ENCODE results near the gene ROS1. TPM values are rescaled to one million over a fixed set of nuclear protein-coding genes. Genes with fewer than 3 reads are reported as not detected.

The ROS1 gene
- total RNA-seq, 1 experiment from 2014 or later: 63.0 TPM

GRCh38 chr6:117309611-117310010 lies 116.1 kb downstream of the ROS1 start:
- POLR2A ChIA-PET: no interaction called here
- H3K9me3 Mint-ChIP-seq (ENCODE audit: unreplicated experiment): no peaks in the 10 kb centered on the region
- CTCF ChIA-PET: no interaction called here
- H3K4me3 Mint-ChIP-seq (ENCODE audit: unreplicated experiment): no peak overlapping the region
- no peak for DNase-seq (ENCODE audit: unreplicated experiment)
- peak overlapping the region; percentile 39 for H3K27ac Mint-ChIP-seq (ENCODE audit: low read depth, unreplicated experiment)
- H3K27me3 Mint-ChIP-seq (ENCODE audit: insufficient read depth, unreplicated experiment): no peaks in the 10 kb centered on the region
- peaks cover 98% of the 10 kb centered on the region for H3K36me3 Mint-ChIP-seq (ENCODE audit: insufficient read depth, unreplicated experiment)
- BruUV-seq (replicated peaks): no TSS peak
- intact Hi-C loops (cut with micrococcal nuclease): no loop called here
- no peak for TF ChIP-seq CTCF (IDR thresholded peaks at IDR 0.05; ENCODE audit: unreplicated experiment)
- H3K4me1 Mint-ChIP-seq (ENCODE audit: insufficient read depth, unreplicated experiment): no peaks in the 10 kb centered on the region

GRCh38 chr6:117309069-117309468 lies 116.7 kb downstream of the ROS1 start:
- H3K9me3 Mint-ChIP-seq (ENCODE audit: unreplicated experiment): no peaks in the 10 kb centered on the region
- no peaks in the 10 kb centered on the region for H3K27me3 Mint-ChIP-seq (ENCODE audit: insufficient read depth, unreplicated experiment)
- H3K4me3 Mint-ChIP-seq (ENCODE audit: unreplicated experiment): no peak overlapping the region
- H3K27ac Mint-ChIP-seq (ENCODE audit: low read depth, unreplicated experiment): no peak overlapping the region
- ChIA-PET CTCF (no interaction called here), POLR2A (no interaction called here)
- H3K4me1 Mint-ChIP-seq (ENCODE audit: insufficient read depth, unreplicated experiment): no peaks in the 10 kb centered on the region
- DNase-seq (ENCODE audit: unreplicated experiment): no peak
- intact Hi-C loops (cut with micrococcal nuclease): no loop called here
- H3K36me3 Mint-ChIP-seq (ENCODE audit: insufficient read depth, unreplicated experiment): peaks cover 98% of the 10 kb centered on the region
- TF ChIP-seq CTCF (IDR thresholded peaks at IDR 0.05; ENCODE audit: unreplicated experiment): no peak
- no TSS peak for BruUV-seq (replicated peaks)

GRCh38 chr6:117307655-117308054 lies 118.1 kb downstream of the ROS1 start:
- intact Hi-C loops (cut with micrococcal nuclease): no loop called here
- Mint-ChIP-seq H3K27me3 (ENCODE audit: insufficient read depth, unreplicated experiment) (no peaks in the 10 kb centered on the region), H3K4me3 (ENCODE audit: unreplicated experiment) (no peak overlapping the region), H3K9me3 (ENCODE audit: unreplicated experiment) (no peaks in the 10 kb centered on the region), H3K36me3 (ENCODE audit: insufficient read depth, unreplicated experiment) (peaks cover 99% of the 10 kb centered on the region), H3K4me1 (ENCODE audit: insufficient read depth, unreplicated experiment) (no peaks in the 10 kb centered on the region), H3K27ac (ENCODE audit: low read depth, unreplicated experiment) (no peak overlapping the region)
- POLR2A ChIA-PET: interaction anchor here (0.6 kb wide), 1 partner anchor 75 kb away, joined by 3 read pairs; no protein-coding TSS in a partner anchor
- TF ChIP-seq CTCF (IDR thresholded peaks at IDR 0.05; ENCODE audit: unreplicated experiment): no peak
- DNase-seq (ENCODE audit: unreplicated experiment): no peak
- CTCF ChIA-PET: interaction anchor here (0.6 to 1.0 kb wide), 4 partner anchors 14 to 106 kb away, joined by 3 to 4 read pairs (median 3); no protein-coding TSS in a partner anchor
- no TSS peak for BruUV-seq (replicated peaks)

GRCh38 chr6:117306227-117306790 lies 119.4 kb downstream of the ROS1 start:
- no peaks in the 10 kb centered on the region for H3K4me1 Mint-ChIP-seq (ENCODE audit: insufficient read depth, unreplicated experiment)
- H3K27me3 Mint-ChIP-seq (ENCODE audit: insufficient read depth, unreplicated experiment): no peaks in the 10 kb centered on the region
- CTCF ChIA-PET: no interaction called here
- no peak overlapping the region for H3K27ac Mint-ChIP-seq (ENCODE audit: low read depth, unreplicated experiment)
- intact Hi-C loops (cut with micrococcal nuclease): no loop called here
- H3K4me3 Mint-ChIP-seq (ENCODE audit: unreplicated experiment): no peak overlapping the region
- no TSS peak for BruUV-seq (replicated peaks)
- peaks cover 97% of the 10 kb centered on the region for H3K36me3 Mint-ChIP-seq (ENCODE audit: insufficient read depth, unreplicated experiment)
- no peaks in the 10 kb centered on the region for H3K9me3 Mint-ChIP-seq (ENCODE audit: unreplicated experiment)
- POLR2A ChIA-PET: interaction anchor here (0.7 kb wide), 1 partner anchor 414 kb away, joined by 3 read pairs; no protein-coding TSS in a partner anchor
- no peak for DNase-seq (ENCODE audit: unreplicated experiment)
- no peak for TF ChIP-seq CTCF (IDR thresholded peaks at IDR 0.05; ENCODE audit: unreplicated experiment)
